IPS DF 6.9 (cell line): Measurements from ENCODE around the gene PCDHA8.

Experiments
- DNase-seq: peaks from one replicate; pipeline ENCODE4 v3.0.0-alpha.2; 2013; ENCODE audit warnings: low read depth, low spot score
- H3K27ac ChIP-seq: one replicate; pipeline ENCODE4 v1.5.1; 2013; ENCODE audit warnings: low read length, control low read depth
- H3K27me3 ChIP-seq: 2 replicates; pipeline ENCODE4 v1.6.1; 2013; ENCODE audit warnings: mild to moderate bottlenecking, low read length; ENCODE audit not compliant: control insufficient read depth, insufficient read depth
- H3K36me3 ChIP-seq: 2 replicates; pipeline ENCODE4 v1.6.1; 2013; ENCODE audit warnings: low read length; ENCODE audit not compliant: control insufficient read depth, insufficient read depth
- H3K4me1 ChIP-seq: 2 replicates; pipeline ENCODE4 v1.6.1; 2013; ENCODE audit warnings: low read length; ENCODE audit not compliant: control insufficient read depth, insufficient read depth
- H3K4me3 ChIP-seq: 2 replicates; pipeline ENCODE4 v1.5.1; 2013; ENCODE audit warnings: mild to moderate bottlenecking, low read length
- H3K9me3 ChIP-seq: 2 replicates; pipeline ENCODE4 v1.6.1; 2013; ENCODE audit warnings: low read length, inconsistent platforms; ENCODE audit not compliant: control insufficient read depth, insufficient read depth
- WGBS: extraction: QIAGEN DNeasy Blood & Tissue Kit; methylation state at CpG from one replicate; pipeline ENCODE4 v1.1.7; 2013; ENCODE audit warnings: mixed read lengths, missing lambda C conversion rate; ENCODE audit not compliant: insufficient read length, insufficient coverage; 5-methylcytosine and 5-hydroxymethylcytosine counted together

The PCDHA8 gene

DNA sequence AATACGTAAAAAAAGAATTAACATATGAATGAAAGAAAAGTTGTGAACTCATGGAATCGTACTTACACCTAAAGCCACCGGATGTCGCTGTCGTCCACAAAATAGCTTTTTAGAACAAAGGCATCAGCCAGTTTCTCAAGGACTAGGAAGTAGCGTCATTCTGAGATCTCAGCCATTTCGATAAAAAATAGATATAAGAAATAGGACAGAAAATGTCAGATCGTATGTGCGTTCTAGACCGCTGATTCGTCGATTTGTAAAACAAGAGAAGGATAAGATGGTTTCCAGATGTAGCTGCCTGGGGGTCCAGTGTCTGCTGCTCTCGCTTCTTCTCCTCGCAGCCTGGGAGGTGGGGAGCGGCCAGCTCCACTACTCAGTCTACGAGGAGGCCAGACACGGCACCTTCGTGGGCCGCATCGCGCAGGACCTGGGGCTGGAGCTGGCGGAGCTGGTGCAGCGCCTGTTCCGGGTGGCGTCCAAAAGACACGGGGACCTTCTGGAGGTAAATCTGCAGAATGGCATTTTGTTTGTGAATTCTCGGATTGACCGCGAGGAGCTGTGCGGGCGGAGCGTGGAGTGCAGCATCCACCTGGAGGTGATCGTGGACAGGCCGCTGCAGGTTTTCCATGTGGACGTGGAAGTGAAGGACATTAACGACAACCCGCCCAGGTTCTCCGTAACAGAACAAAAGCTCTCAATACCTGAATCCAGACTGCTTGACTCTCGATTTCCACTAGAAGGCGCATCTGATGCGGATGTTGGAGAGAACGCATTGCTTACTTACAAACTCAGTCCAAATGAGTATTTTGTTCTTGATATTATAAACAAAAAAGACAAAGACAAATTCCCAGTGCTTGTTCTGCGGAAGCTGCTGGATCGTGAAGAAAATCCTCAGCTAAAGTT is 15.0 kb downstream of the PCDHA8 start, which contains the start of gene PCDHA10:
PCDHA10 (plus strand) TSS at position 126 of the 903 bp plus-strand sequence; CDS start at position 278, 152 bp downstream.
- peak within 1 kb of the TSS; percentile 65; the same call in 1 of the 2 replicates for H3K4me3 ChIP-seq
- no CpG with 5 or more reads among the region's 44 CpGs for WGBS
- H3K4me1 ChIP-seq: peaks cover 1% of the 10 kb centered on the region; the same call in 1 of the 2 replicates
- H3K9me3 ChIP-seq: no peaks in the 10 kb centered on the region
- no peaks in the 10 kb centered on the region for H3K27me3 ChIP-seq
- peaks cover 4% of the 10 kb centered on the region; the same call in 1 of the 2 replicates for H3K36me3 ChIP-seq
- no peak for DNase-seq
- no peak within 1 kb of the TSS for H3K27ac ChIP-seq

GRCh38 chr5:140857177-140857986 is 16.4 kb downstream of the PCDHA8 start:
- Histone ChIP-seq H3K27ac (no peak overlapping the region), H3K4me1 (peaks cover 1% of the 10 kb centered on the region; the same call in 1 of the 2 replicates), H3K27me3 (no peaks in the 10 kb centered on the region), H3K36me3 (peaks cover 4% of the 10 kb centered on the region; the same call in 1 of the 2 replicates), H3K9me3 (no peaks in the 10 kb centered on the region), H3K4me3 (no peak overlapping the region)
- no CpG with 5 or more reads among the region's 94 CpGs for WGBS
- no peak for DNase-seq

- no peak overlapping the region for H3K4me3 ChIP-seq
- no peak overlapping the region for H3K27ac ChIP-seq
- peaks cover 10% of the 10 kb centered on the region; the same call in 1 of the 2 replicates for H3K36me3 ChIP-seq
- no peaks in the 10 kb centered on the region for H3K9me3 ChIP-seq
- no peaks in the 10 kb centered on the region for H3K27me3 ChIP-seq
- no CpG with 5 or more reads among the region's 22 CpGs for whole genome bisulfite sequencing
- H3K4me1 ChIP-seq: peaks cover 1% of the 10 kb centered on the region; the same call in 1 of the 2 replicates
- no peak for DNase-seq
Measured at GRCh38 chr5:140857987-140858240, 16.9 kb downstream of the PCDHA8 start.

GRCh38 chr5:140862441-140863295 is 21.7 kb downstream of the PCDHA8 start:
- no peak for DNase-seq
- Histone ChIP-seq H3K4me1 (peaks cover 1% of the 10 kb centered on the region; the same call in 1 of the 2 replicates), H3K4me3 (no peak overlapping the region), H3K36me3 (peaks cover 8% of the 10 kb centered on the region; the same call in 1 of the 2 replicates), H3K27ac (no peak overlapping the region), H3K27me3 (no peaks in the 10 kb centered on the region), H3K9me3 (no peaks in the 10 kb centered on the region)
- WGBS: no CpG with 5 or more reads among the region's 76 CpGs

DNA sequence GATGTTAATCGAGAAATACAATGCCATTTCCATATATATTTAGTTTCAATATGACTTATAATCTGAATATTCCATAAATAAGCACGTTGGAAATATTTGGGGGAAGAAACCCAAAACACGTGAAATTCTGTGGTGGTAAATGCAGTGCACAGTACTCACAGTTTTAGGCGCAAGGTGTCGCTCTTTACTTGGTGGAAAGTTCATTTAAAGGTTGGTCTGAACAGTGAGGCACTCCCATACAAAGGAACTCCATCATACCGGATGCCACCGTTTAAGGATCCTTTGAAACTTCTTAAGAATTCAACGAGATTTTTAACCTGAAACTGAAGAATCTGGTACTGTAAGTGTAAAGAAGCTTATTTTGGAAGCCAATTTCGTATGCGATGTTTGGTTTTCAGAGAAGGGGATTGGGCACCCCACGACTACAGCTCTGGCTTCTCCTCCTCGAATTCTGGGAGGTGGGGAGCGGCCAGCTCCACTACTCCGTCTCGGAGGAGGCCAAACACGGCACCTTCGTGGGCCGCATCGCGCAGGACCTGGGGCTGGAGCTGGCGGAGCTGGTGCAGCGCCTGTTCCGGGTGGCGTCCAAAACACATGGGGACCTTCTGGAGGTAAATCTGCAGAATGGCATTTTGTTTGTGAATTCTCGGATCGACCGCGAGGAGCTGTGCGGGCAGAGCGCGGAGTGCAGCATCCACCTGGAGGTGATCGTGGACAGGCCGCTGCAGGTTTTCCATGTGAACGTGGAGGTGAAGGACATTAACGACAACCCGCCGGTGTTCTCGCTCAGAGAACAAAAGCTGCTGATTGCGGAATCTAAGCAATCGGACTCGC is 28.0 kb downstream of the PCDHA8 start, which contains the start of gene PCDHA11:
PCDHA11 (plus strand) TSS at position 237 of the 834 bp plus-strand sequence; CDS start at position 384, 147 bp downstream.
- no peaks in the 10 kb centered on the region for H3K4me1 ChIP-seq
- H3K27ac ChIP-seq: no peak within 1 kb of the TSS
- peaks cover 9% of the 10 kb centered on the region; the same call in 1 of the 2 replicates for H3K36me3 ChIP-seq
- H3K9me3 ChIP-seq: no peaks in the 10 kb centered on the region
- H3K4me3 ChIP-seq: peak within 1 kb of the TSS; percentile 47; the same call in 1 of the 2 replicates
- DNase-seq: no peak
- WGBS: no CpG with 5 or more reads among the region's 41 CpGs
- H3K27me3 ChIP-seq: no peaks in the 10 kb centered on the region

DNA sequence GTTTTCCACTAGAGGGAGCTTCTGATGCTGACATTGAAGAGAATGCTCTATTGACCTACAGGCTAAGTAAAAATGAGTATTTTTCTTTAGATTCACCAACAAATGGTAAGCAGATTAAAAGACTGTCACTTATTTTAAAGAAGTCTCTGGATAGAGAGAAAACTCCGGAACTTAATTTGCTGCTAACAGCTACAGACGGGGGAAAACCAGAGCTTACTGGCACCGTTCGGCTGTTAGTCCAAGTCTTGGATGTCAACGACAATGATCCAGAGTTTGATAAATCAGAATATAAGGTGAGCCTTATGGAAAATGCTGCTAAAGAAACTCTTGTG is 28.5 kb downstream of the PCDHA8 start:
- peaks cover 9% of the 10 kb centered on the region; the same call in 1 of the 2 replicates for H3K36me3 ChIP-seq
- no peaks in the 10 kb centered on the region for H3K9me3 ChIP-seq
- no peaks in the 10 kb centered on the region for H3K27me3 ChIP-seq
- H3K27ac ChIP-seq: no peak overlapping the region
- H3K4me3 ChIP-seq: peak overlapping the region; percentile 47; the same call in 1 of the 2 replicates
- no CpG with 5 or more reads among the region's 5 CpGs for WGBS
- H3K4me1 ChIP-seq: no peaks in the 10 kb centered on the region
- no peak for DNase-seq

GRCh38 chr5:140870221-140871201 is 29.5 kb downstream of the PCDHA8 start:
- H3K27ac ChIP-seq: no peak overlapping the region
- no peaks in the 10 kb centered on the region for H3K4me1 ChIP-seq
- no peak overlapping the region for H3K4me3 ChIP-seq
- H3K36me3 ChIP-seq: peaks cover 9% of the 10 kb centered on the region; the same call in 1 of the 2 replicates
- no peaks in the 10 kb centered on the region for H3K9me3 ChIP-seq
- no peak for DNase-seq
- H3K27me3 ChIP-seq: no peaks in the 10 kb centered on the region
- WGBS: no CpG with 5 or more reads among the region's 114 CpGs

DNA sequence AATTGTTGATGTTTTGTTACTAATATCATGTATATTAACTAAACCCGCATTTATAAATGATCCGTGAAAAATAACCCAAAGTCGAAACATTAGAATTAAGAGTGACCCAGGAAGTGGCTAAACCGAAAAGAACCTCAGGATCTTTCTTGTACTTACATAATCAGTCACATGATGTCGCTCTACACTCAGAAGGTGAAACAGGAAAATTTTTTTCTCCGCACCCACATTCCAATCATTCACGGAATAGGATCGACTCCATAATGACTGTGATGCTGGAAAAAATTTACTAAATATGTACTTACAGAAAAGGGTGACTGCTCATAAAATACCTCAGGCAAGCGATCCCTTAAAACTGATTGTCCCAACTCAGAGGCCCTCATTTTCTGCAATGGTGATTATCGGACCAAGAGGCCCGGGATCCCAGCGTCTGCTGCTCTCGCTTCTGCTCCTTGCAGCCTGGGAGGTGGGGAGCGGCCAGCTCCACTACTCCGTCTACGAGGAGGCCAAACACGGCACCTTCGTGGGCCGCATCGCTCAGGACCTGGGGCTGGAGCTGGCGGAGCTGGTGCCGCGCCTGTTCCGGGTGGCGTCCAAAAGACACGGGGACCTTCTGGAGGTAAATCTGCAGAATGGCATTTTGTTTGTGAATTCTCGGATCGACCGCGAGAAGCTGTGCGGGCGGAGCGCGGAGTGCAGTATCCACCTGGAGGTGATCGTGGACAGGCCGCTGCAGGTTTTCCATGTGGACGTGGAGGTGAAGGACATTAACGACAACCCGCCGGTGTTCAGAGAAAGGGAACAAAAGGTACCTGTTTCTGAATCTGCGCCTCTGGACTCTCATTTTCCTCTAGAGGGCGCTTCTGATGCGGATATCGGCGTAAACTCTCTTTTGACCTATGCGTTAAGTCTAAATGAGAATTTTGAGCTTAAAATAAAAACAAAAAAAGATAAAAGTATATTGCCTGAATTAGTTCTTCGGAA is 34.4 kb downstream of the PCDHA8 start, which contains the start of gene PCDHA12:
PCDHA12 (plus strand) TSS at position 224 of the 981 bp plus-strand sequence; CDS start at position 389, 165 bp downstream.
- Histone ChIP-seq H3K4me1 (peaks cover 2% of the 10 kb centered on the region; the same call in 1 of the 2 replicates), H3K27ac (no peak within 1 kb of the TSS), H3K4me3 (peak within 1 kb of the TSS; percentile 59; the same call in 1 of the 2 replicates), H3K9me3 (no peaks in the 10 kb centered on the region), H3K36me3 (peaks cover 10% of the 10 kb centered on the region), H3K27me3 (no peaks in the 10 kb centered on the region)
- DNase-seq: no peak
- WGBS: no CpG with 5 or more reads among the region's 47 CpGs
